MM.1S (cell line): Measurements from ENCODE around the gene BAAT.

Experiments
- CTCF ChIP-seq: fragments of 300-600 bp; sonication (generic); IDR thresholded peaks from 2 replicates; pipeline ENCODE4 v1.5.1; 2016; ENCODE audit warnings: antibody characterized with exemption, low read length, mixed read lengths
- EZH2 ChIP-seq: fragments of 300-600 bp; sonication (generic); optimal IDR thresholded peaks from 2 replicates; pipeline ENCODE3; 2017; ENCODE audit warnings: low read depth, mild to moderate bottlenecking, antibody characterized with exemption, low read length, mixed read lengths
- EZH2phosphoT487 ChIP-seq: fragments of 300-600 bp; sonication (generic); IDR thresholded peaks from 2 replicates; pipeline ENCODE4 v1.6.1; 2018; ENCODE audit warnings: antibody characterized with exemption, low read length

- TF ChIP-seq EZH2: no peak
- no peak for TF ChIP-seq CTCF
- TF ChIP-seq EZH2phosphoT487: no peak
Measured at GRCh38 chr9:101367323-101367722, 17.5 kb downstream of the BAAT start.
